Large intestine (tissue), 3 donors: ENCODE results near the gene GADD45G. TPM values are rescaled to one million over a fixed set of nuclear protein-coding genes. Genes with fewer than 3 reads are reported as not detected.

Experiments
- DNase-seq, 2 donors: peaks; one replicate each; pipeline versions ENCODE4 v3.0.0 to v3.0.0-alpha.2; 2013
- H3K27ac ChIP-seq: one replicate; pipeline ENCODE4 v1.5.1; 2013; ENCODE audit warnings: low read length
- H3K27me3 ChIP-seq: 2 replicates; pipeline ENCODE4 v1.6.1; 2013; ENCODE audit warnings: low read length; ENCODE audit not compliant: control insufficient read depth, insufficient read depth
- H3K36me3 ChIP-seq: 2 replicates; pipeline ENCODE4 v1.6.1; 2013; ENCODE audit warnings: low read length; ENCODE audit not compliant: control insufficient read depth, insufficient read depth
- H3K4me1 ChIP-seq: one replicate; pipeline ENCODE4 v1.6.1; 2013; ENCODE audit warnings: low read length; ENCODE audit not compliant: control insufficient read depth, insufficient read depth
- H3K4me3 ChIP-seq: one replicate; pipeline ENCODE4 v1.5.1; 2013; ENCODE audit warnings: low read length
- H3K9me3 ChIP-seq: one replicate; pipeline ENCODE4 v1.6.1; 2013; ENCODE audit warnings: mild to moderate bottlenecking, low read depth, low read length, moderate library complexity; ENCODE audit not compliant: control insufficient read depth
- WGBS: methylation state at CpG from one replicate; pipeline ENCODE4 v1.1.5; 2013; ENCODE audit warnings: low lambda C conversion rate; ENCODE audit not compliant: insufficient coverage; 5-methylcytosine and 5-hydroxymethylcytosine counted together
- polyA plus RNA-seq: library from polyadenylated mRNA; unstranded; fragments of 120-200 nt; gene quantifications from one replicate; pipeline ENCODE4 v1.2.1, GENCODE V29; 2013

The GADD45G gene
- polyA plus RNA-seq, 1 donor = 10.5 TPM

DNA sequence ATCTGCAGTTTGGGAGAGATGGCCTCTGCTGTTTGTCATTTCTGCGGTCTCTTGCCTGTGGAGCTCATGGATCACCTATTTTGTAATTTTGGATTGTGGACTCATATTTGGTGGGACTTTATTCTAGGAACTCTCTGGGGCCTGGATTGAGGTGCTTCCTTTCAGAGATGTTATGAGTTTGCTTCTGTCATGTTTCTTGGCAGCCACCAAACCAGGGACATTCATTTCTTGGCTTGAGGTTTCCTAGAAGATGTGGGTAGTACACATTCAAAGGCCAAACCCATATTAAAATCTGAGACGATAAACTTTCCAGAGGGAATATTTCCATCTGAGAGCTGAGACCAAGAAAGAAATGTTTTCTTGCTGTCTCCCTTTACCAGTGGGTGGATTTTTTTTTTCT, 37.2 kb upstream of the GADD45G start:
- H3K27me3 ChIP-seq = no peaks in the 10 kb centered on the region
- no CpG with 5 or more reads among the region's 2 CpGs for WGBS
- no peak overlapping the region for H3K4me3 ChIP-seq
- H3K4me1 ChIP-seq = peaks cover 2% of the 10 kb centered on the region
- no peaks in the 10 kb centered on the region for H3K9me3 ChIP-seq
- no peak overlapping the region for H3K27ac ChIP-seq
- H3K36me3 ChIP-seq = no peaks in the 10 kb centered on the region
- DNase-seq = no peak

DNA sequence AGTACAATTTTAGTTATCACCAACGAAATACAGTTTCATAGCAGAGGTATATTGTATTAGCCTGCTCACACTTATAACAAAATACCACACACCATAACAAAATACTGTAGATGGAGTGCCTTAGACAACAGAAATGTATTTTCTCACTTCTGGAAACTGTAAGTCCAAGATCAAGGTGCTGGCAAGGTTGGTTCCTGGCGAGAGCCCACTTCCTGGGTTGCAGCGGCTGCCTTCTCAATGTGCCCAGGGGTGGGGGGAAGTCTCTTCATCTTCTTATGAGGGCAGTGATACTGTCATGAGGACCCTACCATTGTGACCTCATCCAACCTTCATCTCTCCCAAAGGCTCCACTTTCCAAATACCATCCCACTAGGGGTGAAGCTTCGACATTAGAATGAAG, 30.5 kb upstream of the GADD45G start:
- Histone ChIP-seq H3K36me3 (no peaks in the 10 kb centered on the region), H3K9me3 (no peaks in the 10 kb centered on the region), H3K27me3 (no peaks in the 10 kb centered on the region), H3K27ac (no peak overlapping the region), H3K4me1 (no peaks in the 10 kb centered on the region), H3K4me3 (no peak overlapping the region)
- no CpG with 5 or more reads among the region's 4 CpGs for WGBS
- DNase-seq = no peak

GRCh38 chr9:89576404-89576839, 28.4 kb upstream of the GADD45G start:
- no peak for DNase-seq
- 32% methylated on average over 3 of the region's 4 CpGs for WGBS

GRCh38 chr9:89577363-89577762, 27.4 kb upstream of the GADD45G start:
- Histone ChIP-seq H3K27me3 (no peaks in the 10 kb centered on the region), H3K4me1 (no peaks in the 10 kb centered on the region), H3K36me3 (no peaks in the 10 kb centered on the region)

More at GRCh38 chr9:89576404-89576839, 28.4 kb upstream of the GADD45G start:
- H3K36me3 ChIP-seq = no peaks in the 10 kb centered on the region
- H3K27me3 ChIP-seq = no peaks in the 10 kb centered on the region
- H3K27ac ChIP-seq = no peak overlapping the region
- H3K4me1 ChIP-seq = no peaks in the 10 kb centered on the region
- no peaks in the 10 kb centered on the region for H3K9me3 ChIP-seq
- H3K4me3 ChIP-seq = no peak overlapping the region

GRCh38 chr9:89579741-89580385, 24.9 kb upstream of the GADD45G start:
- H3K9me3 ChIP-seq = peaks cover 3% of the 10 kb centered on the region
- no peak overlapping the region for H3K27ac ChIP-seq
- no peaks in the 10 kb centered on the region for H3K4me1 ChIP-seq
- H3K36me3 ChIP-seq = no peaks in the 10 kb centered on the region
- no peak for DNase-seq
- 100% methylated on average over 2 of the region's 12 CpGs for whole genome bisulfite sequencing
- no peaks in the 10 kb centered on the region for H3K27me3 ChIP-seq
- H3K4me3 ChIP-seq = no peak overlapping the region

More at GRCh38 chr9:89577363-89577762, 27.4 kb upstream of the GADD45G start:
- WGBS = 50% methylated on average over 2 of the region's 3 CpGs
- no peak overlapping the region for H3K4me3 ChIP-seq
- DNase-seq = no peak
- no peak overlapping the region for H3K27ac ChIP-seq
- no peaks in the 10 kb centered on the region for H3K9me3 ChIP-seq

- no CpG with 5 or more reads among the region's 1 CpG for WGBS
- Histone ChIP-seq H3K4me3 (no peak overlapping the region), H3K36me3 (no peaks in the 10 kb centered on the region), H3K27me3 (no peaks in the 10 kb centered on the region), H3K27ac (no peak overlapping the region), H3K4me1 (no peaks in the 10 kb centered on the region), H3K9me3 (peaks cover 3% of the 10 kb centered on the region)
- DNase-seq = no peak
Observed at GRCh38 chr9:89586311-89586710, 18.5 kb upstream of the GADD45G start.

- Histone ChIP-seq H3K27me3 (no peaks in the 10 kb centered on the region), H3K27ac (no peak overlapping the region), H3K4me1 (peaks cover 7% of the 10 kb centered on the region), H3K36me3 (no peaks in the 10 kb centered on the region), H3K4me3 (no peak overlapping the region), H3K9me3 (peaks cover 3% of the 10 kb centered on the region)
- DNase-seq = no peak
- WGBS = no CpG with 5 or more reads among the region's 6 CpGs
Observed at GRCh38 chr9:89588271-89588879, 16.4 kb upstream of the GADD45G start.

DNA sequence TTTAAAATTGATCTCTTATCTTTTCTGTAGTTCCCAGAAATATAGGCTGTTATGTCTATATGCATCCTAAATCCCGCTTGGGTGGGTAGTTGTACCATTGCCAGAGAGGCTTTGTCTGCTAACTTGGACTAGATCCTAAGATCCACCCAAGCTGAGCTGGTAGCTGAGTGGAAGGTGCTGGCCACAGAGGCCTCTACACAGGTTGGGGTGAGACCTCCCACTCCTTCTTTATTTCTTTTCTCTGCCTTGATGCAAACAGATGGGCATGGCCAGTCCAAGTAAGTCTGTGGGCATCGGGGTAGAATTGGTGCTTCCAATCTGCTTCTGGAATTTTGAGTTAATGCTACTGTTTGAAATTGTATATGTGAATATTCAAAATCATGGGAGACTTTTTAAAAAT, 14.4 kb upstream of the GADD45G start:
- H3K4me1 ChIP-seq = peaks cover 24% of the 10 kb centered on the region
- H3K27ac ChIP-seq = no peak overlapping the region
- no peaks in the 10 kb centered on the region for H3K9me3 ChIP-seq
- no peaks in the 10 kb centered on the region for H3K27me3 ChIP-seq
- no peak for DNase-seq
- no peaks in the 10 kb centered on the region for H3K36me3 ChIP-seq
- no CpG with 5 or more reads among the region's 2 CpGs for WGBS
- H3K4me3 ChIP-seq = no peak overlapping the region

GRCh38 chr9:89591274-89592212, 13.3 kb upstream of the GADD45G start:
- 80% methylated on average over 2 of the region's 15 CpGs for WGBS
- Histone ChIP-seq H3K36me3 (no peaks in the 10 kb centered on the region), H3K4me3 (no peak overlapping the region), H3K27ac (no peak overlapping the region), H3K4me1 (peaks cover 24% of the 10 kb centered on the region), H3K9me3 (no peaks in the 10 kb centered on the region), H3K27me3 (no peaks in the 10 kb centered on the region)
- no peak for DNase-seq

DNA sequence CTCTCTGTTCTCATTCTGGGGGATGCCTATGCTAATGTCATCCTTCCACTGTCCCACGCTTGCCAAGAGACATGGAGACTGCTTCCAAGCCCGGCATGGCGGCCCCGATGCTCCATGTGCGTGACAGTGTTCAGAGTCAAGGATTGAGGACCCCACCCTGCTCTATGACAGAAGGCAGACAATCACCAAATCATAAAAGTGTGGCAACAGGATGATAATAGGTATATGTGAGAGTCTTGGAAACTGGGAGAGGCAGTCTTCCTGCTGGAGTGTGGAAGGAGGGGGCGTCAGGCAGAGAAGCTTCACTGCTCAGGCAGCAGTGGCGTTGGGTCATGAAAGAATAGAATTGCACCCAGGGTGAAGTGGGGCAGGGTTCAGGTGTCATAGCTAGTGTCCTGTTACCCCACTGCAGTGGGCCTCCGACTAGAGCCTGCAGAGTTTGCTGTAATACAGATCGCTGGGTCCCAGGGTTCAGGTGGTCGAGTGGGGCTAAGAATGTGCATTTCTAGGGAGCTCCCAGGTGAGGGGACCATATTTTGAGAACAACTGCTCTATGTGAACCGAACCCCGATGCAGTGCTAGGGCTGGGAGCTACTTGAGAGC, 12.5 kb upstream of the GADD45G start:
- Histone ChIP-seq H3K4me3 (no peak overlapping the region), H3K4me1 (peaks cover 24% of the 10 kb centered on the region), H3K9me3 (no peaks in the 10 kb centered on the region), H3K36me3 (no peaks in the 10 kb centered on the region), H3K27ac (no peak overlapping the region), H3K27me3 (no peaks in the 10 kb centered on the region)
- DNase-seq = peak in 1 of 2 donors; percentile 51
- no CpG with 5 or more reads among the region's 12 CpGs for WGBS
